GM10266 (cell line): ENCODE data around the gene FCHO2.

ENCODE experiments used
- DNase-seq: peaks from one replicate; pipeline ENCODE4 v3.0.0; 2012; ENCODE audit errors: extremely low spot score
- CTCF ChIP-seq: IDR thresholded peaks from 2 replicates; pipeline ENCODE4 v1.5.1; 2012; ENCODE audit warnings: mild to moderate bottlenecking, low read depth; ENCODE audit not compliant: control insufficient read depth, insufficient read depth; ENCODE audit errors: missing control alignments

Gene FCHO2

GRCh38 chr5:73118391-73118973, 162.6 kb downstream of the FCHO2 start:
- DNase-seq: no peak
- no peak for TF ChIP-seq CTCF

- TF ChIP-seq CTCF: no peak
- DNase-seq: no peak
Measured at GRCh38 chr5:73119451-73120157, 163.8 kb downstream of the FCHO2 start.

GRCh38 chr5:73120222-73121118, 164.6 kb downstream of the FCHO2 start, which contains the start of gene TMEM171:
Gene TMEM171, plus strand, starts transcription at chr5:73120575. Its CDS starts 2,799 bp downstream, at chr5:73123374.
- DNase-seq: no peak
- TF ChIP-seq CTCF: no peak

- no peak for DNase-seq
- TF ChIP-seq CTCF: no peak
Measured at GRCh38 chr5:73121119-73121463, 165.2 kb downstream of the FCHO2 start.

GRCh38 chr5:73122875-73123810, 167.3 kb downstream of the FCHO2 start:
- DNase-seq: no peak
- no peak for TF ChIP-seq CTCF

- no peak for TF ChIP-seq CTCF
- DNase-seq: no peak
Measured at GRCh38 chr5:73125289-73125688, 169.4 kb downstream of the FCHO2 start.
